ENCODE results near the gene ZNF761.

GRCh38 chr19:53432088-53432661 lies 391 bp downstream of the ZNF761 start:
- no peak for TF ChIP-seq CTCF (IDR thresholded peaks at IDR 0.05)
- TF ChIP-seq EP300 (IDR thresholded peaks at IDR 0.05) = no peak
- TF ChIP-seq POLR2A (IDR thresholded peaks at IDR 0.05) = peak in 1 of 2 donors; percentile 5
- TF ChIP-seq POLR2AphosphoS5 (IDR thresholded peaks at IDR 0.05) = no peak
